ENCODE data around the gene VAMP1.
A peak's percentile ranks its signal among the peaks of the same experiment; 100 is the strongest.
"Not testable (repeated sequence)": the region's sequence is repeated elsewhere in the genome, so short reads cannot be mapped to it uniquely, and the experiment has no call there.

Gene VAMP1, protein sequence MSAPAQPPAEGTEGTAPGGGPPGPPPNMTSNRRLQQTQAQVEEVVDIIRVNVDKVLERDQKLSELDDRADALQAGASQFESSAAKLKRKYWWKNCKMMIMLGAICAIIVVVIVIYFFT

DNA sequence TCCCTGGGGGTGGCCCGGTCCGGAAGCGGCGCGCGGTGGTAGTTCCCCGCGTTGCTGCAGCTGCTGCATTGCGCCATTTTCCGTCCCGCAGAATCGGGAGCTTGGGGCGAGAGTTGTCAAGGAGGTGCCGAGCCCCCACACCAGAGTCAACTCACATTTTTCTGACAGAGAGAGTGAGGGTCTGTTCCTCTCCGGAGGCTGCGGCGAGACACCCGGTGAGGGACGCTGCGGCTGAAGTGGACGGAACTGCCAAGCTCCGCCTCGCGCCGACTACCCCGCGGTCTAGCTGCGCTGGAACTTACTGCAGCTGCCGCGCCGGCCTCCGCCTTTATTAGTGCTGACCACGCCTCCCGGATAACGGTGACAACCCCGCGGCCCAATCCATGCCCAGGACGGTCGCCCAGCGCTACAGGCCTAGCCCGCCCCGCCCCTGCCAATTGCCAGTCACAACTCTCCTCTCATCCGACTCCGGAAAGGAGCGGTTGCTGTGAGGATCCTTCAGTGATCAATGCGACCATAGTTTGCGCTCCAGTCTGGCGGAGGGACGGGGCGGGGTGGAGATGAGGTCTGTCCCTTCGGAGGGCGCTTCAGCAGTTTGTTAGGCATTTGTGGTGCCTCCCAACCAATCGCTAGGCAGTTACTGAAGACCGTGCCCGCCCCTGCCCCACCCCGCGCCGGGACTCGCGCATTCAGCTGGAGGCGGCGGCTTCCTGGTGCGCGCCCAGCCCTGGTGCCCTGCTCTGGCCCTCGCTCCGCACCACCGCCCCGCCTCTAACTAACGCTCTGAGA is at the start of gene VAMP1:
Gene VAMP1 (minus strand): TSS at position 303 of the 789 bp plus-strand sequence. CDS start 146 bp downstream, at position 157.
- Histone ChIP-seq H3K27me3 (ENCODE audit: control insufficient read depth, insufficient read depth, low read length) (peaks cover 11% of the 10 kb centered on the region), H3K9me3 (ENCODE audit: control insufficient read depth, insufficient read depth, low read length) (no peaks in the 10 kb centered on the region), H3K36me3 (ENCODE audit: control insufficient read depth, insufficient read depth, low read length) (no peaks in the 10 kb centered on the region), H3K4me3 (ENCODE audit: low read depth, low read length) (peak within 1 kb of the TSS; percentile 73), H3K4me1 (ENCODE audit: control insufficient read depth, insufficient read depth, low read length) (peaks cover 2% of the 10 kb centered on the region), H3K9ac (ENCODE audit: low read depth, low read length) (peak within 1 kb of the TSS; percentile 57)

- no peak overlapping the region for H3K4me3 ChIP-seq (ENCODE audit: low read depth, low read length)
- no peaks in the 10 kb centered on the region for H3K27me3 ChIP-seq (ENCODE audit: control insufficient read depth, insufficient read depth, low read length)
- H3K9me3 ChIP-seq (ENCODE audit: control insufficient read depth, insufficient read depth, low read length) = no peaks in the 10 kb centered on the region
- no peak overlapping the region for H3K9ac ChIP-seq (ENCODE audit: low read depth, low read length)
- peaks cover 44% of the 10 kb centered on the region for H3K36me3 ChIP-seq (ENCODE audit: control insufficient read depth, insufficient read depth, low read length)
- no peaks in the 10 kb centered on the region for H3K4me1 ChIP-seq (ENCODE audit: control insufficient read depth, insufficient read depth, low read length)
Observed at GRCh38 chr12:6520186-6520585, 49.7 kb upstream of the VAMP1 start.

DNA sequence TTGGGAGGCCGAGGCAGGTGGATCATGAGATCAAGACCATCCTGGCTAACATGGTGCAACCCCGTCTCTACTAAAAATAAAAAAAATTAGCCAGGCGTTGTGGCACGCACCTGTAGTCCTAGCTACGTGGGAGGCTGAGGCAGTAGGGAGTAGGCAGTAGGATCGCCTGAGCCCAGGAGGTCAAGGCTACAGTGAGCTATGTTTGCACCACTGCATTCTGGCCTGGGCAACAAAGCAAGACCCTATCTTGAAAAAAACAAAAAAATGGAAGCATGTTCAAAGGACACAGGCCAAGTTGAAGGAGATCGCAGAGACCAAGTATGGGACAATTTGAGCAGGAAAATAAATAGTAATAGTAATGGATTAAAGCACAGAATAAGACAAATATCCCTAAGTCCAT is 37.6 kb upstream of the VAMP1 start:
- no peaks in the 10 kb centered on the region for H3K4me1 ChIP-seq (ENCODE audit: control insufficient read depth, insufficient read depth, low read length)
- no peak overlapping the region for H3K9ac ChIP-seq (ENCODE audit: low read depth, low read length)
- H3K9me3 ChIP-seq (ENCODE audit: control insufficient read depth, insufficient read depth, low read length) = no peaks in the 10 kb centered on the region
- H3K4me3 ChIP-seq (ENCODE audit: low read depth, low read length) = no peak overlapping the region
- H3K36me3 ChIP-seq (ENCODE audit: control insufficient read depth, insufficient read depth, low read length) = peaks cover 25% of the 10 kb centered on the region
- no peaks in the 10 kb centered on the region for H3K27me3 ChIP-seq (ENCODE audit: control insufficient read depth, insufficient read depth, low read length)

DNA sequence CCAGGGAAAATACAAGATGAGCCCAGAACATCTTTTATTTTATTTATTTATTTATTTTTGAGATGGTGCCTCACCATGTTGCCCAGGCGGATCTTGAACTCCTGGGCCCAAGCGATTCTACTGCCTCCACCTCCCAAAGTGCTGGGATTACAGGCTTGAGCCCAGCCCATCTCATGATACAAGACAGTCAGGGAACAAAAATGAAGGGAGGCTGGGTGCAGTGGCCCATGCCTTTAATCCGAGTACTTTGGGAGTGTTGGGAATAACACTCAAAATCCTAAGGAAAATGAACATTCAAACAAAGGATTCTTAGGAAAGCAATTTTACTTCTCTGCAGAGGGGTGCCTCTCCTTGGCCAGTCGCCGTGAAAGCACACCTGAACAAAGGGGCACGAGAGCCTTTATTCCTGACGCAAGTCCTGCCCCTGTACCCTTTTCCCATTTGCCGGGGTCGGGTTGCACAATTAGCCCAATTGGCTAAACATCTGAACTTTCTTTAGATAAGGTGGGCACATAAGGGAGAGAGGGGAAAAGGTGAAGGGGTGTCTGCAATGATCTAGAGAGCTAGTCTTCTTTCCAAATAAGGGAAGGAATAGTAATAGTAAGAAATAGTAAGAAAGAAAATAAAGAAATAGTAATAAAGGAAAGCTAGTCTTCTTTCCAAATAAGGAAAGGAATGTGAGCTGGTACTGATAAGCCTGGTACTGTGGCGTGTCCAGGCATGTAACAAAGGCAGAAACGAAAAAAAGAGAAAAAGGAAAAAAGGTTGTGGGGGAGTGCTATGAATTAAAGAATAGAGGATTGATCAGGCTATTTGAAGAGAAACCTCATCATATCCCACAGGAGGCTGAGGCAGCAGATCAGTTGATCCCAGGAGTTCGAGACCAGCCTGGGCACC is 36.9 kb upstream of the VAMP1 start:
- Histone ChIP-seq H3K36me3 (ENCODE audit: control insufficient read depth, insufficient read depth, low read length) (peaks cover 18% of the 10 kb centered on the region), H3K4me1 (ENCODE audit: control insufficient read depth, insufficient read depth, low read length) (no peaks in the 10 kb centered on the region), H3K27me3 (ENCODE audit: control insufficient read depth, insufficient read depth, low read length) (no peaks in the 10 kb centered on the region), H3K9me3 (ENCODE audit: control insufficient read depth, insufficient read depth, low read length) (no peaks in the 10 kb centered on the region), H3K9ac (ENCODE audit: low read depth, low read length) (peak overlapping the region; percentile 8), H3K4me3 (ENCODE audit: low read depth, low read length) (no peak overlapping the region)

- Histone ChIP-seq H3K36me3 (ENCODE audit: control insufficient read depth, insufficient read depth, low read length) (peaks cover 25% of the 10 kb centered on the region), H3K9me3 (ENCODE audit: control insufficient read depth, insufficient read depth, low read length) (no peaks in the 10 kb centered on the region), H3K4me3 (ENCODE audit: low read depth, low read length) (no peak overlapping the region), H3K9ac (ENCODE audit: low read depth, low read length) (no peak overlapping the region), H3K27me3 (ENCODE audit: control insufficient read depth, insufficient read depth, low read length) (no peaks in the 10 kb centered on the region), H3K4me1 (ENCODE audit: control insufficient read depth, insufficient read depth, low read length) (no peaks in the 10 kb centered on the region)
Observed at GRCh38 chr12:6500466-6500865, 30.0 kb upstream of the VAMP1 start.

GRCh38 chr12:6497291-6497690 is 26.8 kb upstream of the VAMP1 start:
- H3K36me3 ChIP-seq (ENCODE audit: control insufficient read depth, insufficient read depth, low read length) = peaks cover 27% of the 10 kb centered on the region
- H3K27me3 ChIP-seq (ENCODE audit: control insufficient read depth, insufficient read depth, low read length); H3K9ac ChIP-seq (ENCODE audit: low read depth, low read length); H3K4me1 ChIP-seq (ENCODE audit: control insufficient read depth, insufficient read depth, low read length); H3K9me3 ChIP-seq (ENCODE audit: control insufficient read depth, insufficient read depth, low read length); H3K4me3 ChIP-seq (ENCODE audit: low read depth, low read length): not testable (repeated sequence)

DNA sequence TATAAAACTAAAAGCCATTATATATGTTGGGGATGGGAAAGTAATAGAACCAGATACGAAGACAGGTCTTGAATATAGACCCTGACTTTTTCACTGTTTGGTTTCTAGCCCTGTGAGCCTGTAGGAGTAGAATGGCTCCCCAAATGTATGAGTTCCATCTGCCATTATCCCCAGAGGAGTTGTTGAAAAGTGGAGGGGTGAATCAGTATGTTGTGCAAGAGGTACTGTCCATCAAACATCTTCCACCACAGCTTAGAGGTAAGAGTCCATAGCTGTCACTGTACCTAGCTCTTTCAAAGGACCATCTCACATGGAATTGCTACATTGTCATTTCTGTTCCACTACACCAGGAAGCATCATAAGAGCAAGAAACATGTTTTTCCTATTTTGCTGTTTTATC is 24.5 kb upstream of the VAMP1 start:
- Histone ChIP-seq H3K27me3 (ENCODE audit: control insufficient read depth, insufficient read depth, low read length) (no peaks in the 10 kb centered on the region), H3K4me3 (ENCODE audit: low read depth, low read length) (peak overlapping the region; percentile 94), H3K9me3 (ENCODE audit: control insufficient read depth, insufficient read depth, low read length) (no peaks in the 10 kb centered on the region), H3K4me1 (ENCODE audit: control insufficient read depth, insufficient read depth, low read length) (peaks cover 7% of the 10 kb centered on the region), H3K9ac (ENCODE audit: low read depth, low read length) (peak overlapping the region; percentile 26), H3K36me3 (ENCODE audit: control insufficient read depth, insufficient read depth, low read length) (peaks cover 36% of the 10 kb centered on the region)

DNA sequence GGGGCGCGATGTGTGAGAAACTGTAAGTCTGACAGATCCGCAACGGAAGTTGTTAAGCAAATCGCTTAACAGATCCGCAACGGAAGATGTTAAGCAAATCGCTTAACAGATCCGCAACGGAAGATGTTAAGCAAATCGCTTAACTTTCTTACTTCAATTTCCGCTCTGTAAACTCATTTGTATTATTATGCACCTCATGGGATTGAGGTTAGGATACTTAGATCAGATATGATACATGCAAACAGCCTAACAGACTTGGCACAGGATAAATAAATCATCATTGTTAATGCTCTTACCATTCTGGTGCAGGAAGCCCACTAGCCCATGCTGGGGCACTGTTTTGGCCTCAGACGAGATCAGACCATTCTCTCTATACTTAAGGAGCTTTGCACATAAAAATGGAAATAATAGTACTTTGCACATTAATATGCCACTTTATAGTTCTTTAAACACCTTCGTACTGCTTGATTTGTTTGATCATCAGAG is 23.8 kb upstream of the VAMP1 start:
- Histone ChIP-seq H3K27me3 (ENCODE audit: control insufficient read depth, insufficient read depth, low read length) (no peaks in the 10 kb centered on the region), H3K4me1 (ENCODE audit: control insufficient read depth, insufficient read depth, low read length) (peaks cover 7% of the 10 kb centered on the region), H3K4me3 (ENCODE audit: low read depth, low read length) (peak overlapping the region; percentile 94), H3K9ac (ENCODE audit: low read depth, low read length) (peak overlapping the region; percentile 79), H3K9me3 (ENCODE audit: control insufficient read depth, insufficient read depth, low read length) (no peaks in the 10 kb centered on the region), H3K36me3 (ENCODE audit: control insufficient read depth, insufficient read depth, low read length) (peaks cover 33% of the 10 kb centered on the region)

DNA sequence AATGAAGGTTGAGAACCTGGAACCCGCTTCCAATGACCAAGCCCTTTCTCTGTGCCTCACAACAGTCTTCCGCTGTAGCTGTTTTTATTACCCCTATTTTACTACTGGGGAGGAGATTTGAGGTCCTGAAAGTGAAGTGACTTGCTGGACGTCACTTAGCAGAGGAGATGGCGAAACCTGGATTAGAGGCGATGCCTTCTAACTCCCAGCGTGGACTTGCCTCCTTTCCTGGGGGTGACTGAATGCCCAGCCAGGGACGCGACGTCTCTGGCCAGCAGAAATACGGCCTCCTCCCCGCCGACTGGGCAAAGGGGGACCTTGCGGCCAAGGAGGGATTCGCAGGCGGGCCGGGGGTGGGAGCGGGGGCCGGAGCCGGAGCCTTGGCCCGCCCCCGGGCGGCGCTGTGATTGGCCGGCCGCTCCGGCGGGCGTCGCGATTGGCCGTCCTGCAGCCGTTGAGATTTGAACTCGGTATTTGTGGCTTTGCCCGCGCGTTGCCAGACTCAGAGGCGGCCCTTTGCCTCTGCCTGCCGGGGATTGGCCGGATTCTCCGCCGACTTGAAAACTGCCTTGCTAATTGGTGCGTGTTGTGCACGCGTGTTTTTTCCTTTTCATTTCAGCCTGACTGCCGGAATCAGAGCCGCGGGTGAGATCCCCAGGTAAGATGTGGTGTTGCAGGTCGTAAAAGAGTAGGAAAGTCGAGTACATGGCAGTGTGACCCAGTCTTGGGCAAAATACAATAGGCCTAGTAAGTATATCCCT is 23.2 kb upstream of the VAMP1 start, which contains the start of gene NCAPD2:
Gene NCAPD2 (plus strand): TSS at position 606 of the 761 bp plus-strand sequence. CDS start 997 bp downstream, outside the sequence.
- peak within 1 kb of the TSS; percentile 86 for H3K9ac ChIP-seq (ENCODE audit: low read depth, low read length)
- H3K36me3 ChIP-seq (ENCODE audit: control insufficient read depth, insufficient read depth, low read length) = peaks cover 29% of the 10 kb centered on the region

GRCh38 chr12:6492838-6493496 is 22.5 kb upstream of the VAMP1 start, which contains the start of gene MRPL51:
TSS of gene MRPL51 (minus strand) at chr12:6493262. CDS start at chr12:6493136, 126 bp downstream.
- H3K4me1 ChIP-seq (ENCODE audit: control insufficient read depth, insufficient read depth, low read length) = peaks cover 7% of the 10 kb centered on the region
- no peaks in the 10 kb centered on the region for H3K27me3 ChIP-seq (ENCODE audit: control insufficient read depth, insufficient read depth, low read length)
- H3K4me3 ChIP-seq (ENCODE audit: low read depth, low read length) = peak within 1 kb of the TSS; percentile 94
- H3K9ac ChIP-seq (ENCODE audit: low read depth, low read length) = peak within 1 kb of the TSS; percentile 86
- H3K36me3 ChIP-seq (ENCODE audit: control insufficient read depth, insufficient read depth, low read length) = peaks cover 29% of the 10 kb centered on the region
- no peaks in the 10 kb centered on the region for H3K9me3 ChIP-seq (ENCODE audit: control insufficient read depth, insufficient read depth, low read length)

More for the DNA sequence above, 23.2 kb upstream of the VAMP1 start, which contains the start of gene NCAPD2:
- Histone ChIP-seq H3K4me3 (ENCODE audit: low read depth, low read length) (peak within 1 kb of the TSS; percentile 94), H3K27me3 (ENCODE audit: control insufficient read depth, insufficient read depth, low read length) (no peaks in the 10 kb centered on the region), H3K4me1 (ENCODE audit: control insufficient read depth, insufficient read depth, low read length) (peaks cover 7% of the 10 kb centered on the region), H3K9me3 (ENCODE audit: control insufficient read depth, insufficient read depth, low read length) (no peaks in the 10 kb centered on the region)

All from iPS-15b (cell line).